Endothelial cell of umbilical vein (primary cell): Measurements from ENCODE around the gene RNF145. TPM values are rescaled to one million over a fixed set of nuclear protein-coding genes. Genes with fewer than 3 reads are reported as not detected.

Experiments
- BruUV-seq: library from RNA; stranded (reverse); fragments of 400-500 nt; replicated peaks from 2 replicates; lab custom pipeline; 2021; lab: Mats Ljungman, UMichigan
- CTCF ChIA-PET: fragments of 300-600, 350-600 bp; sonication (Branson Sonifier 250); formaldehyde crosslinking; loops from one replicate; lab custom pipeline; 2021; ENCODE audit warnings: antibody characterized with exemption, inconsistent platforms; lab: Charles Lee
- POLR2A ChIA-PET: fragments of 300-600, 350-600 bp; sonication (Branson Sonifier 250); formaldehyde crosslinking; loops from one replicate; lab custom pipeline; 2021; ENCODE audit warnings: antibody characterized with exemption, inconsistent platforms; lab: Charles Lee
- DNase-seq: peaks from one replicate; pipeline ENCODE4 v3.0.0-alpha.2; 2011; ENCODE audit warnings: low read depth, low spot score
- FAIRE-seq: peaks from 2 replicates; lab custom pipeline; 2011; peaks lifted over from hg19 to GRCh38; lab: Jason Lieb, UNC
- H2AFZ ChIP-seq: 2 replicates; pipeline ENCODE4 v1.6.0; 2012; ENCODE audit warnings: low read depth, low read length, control low read depth, inconsistent platforms
- H3K27ac ChIP-seq: 2 replicates; pipeline ENCODE4 v1.5.1; 2011; ENCODE audit warnings: low read depth, mild to moderate bottlenecking, control low read depth, low read length, moderate library complexity; ENCODE audit not compliant: insufficient read depth
- H3K27me3 ChIP-seq, 2 experiments: 2 replicates each; pipeline versions ENCODE4 v1.6.0 to v1.6.1; 2011; ENCODE audit warnings: low read length in 2 of 2, mixed read lengths in 1 of 2; ENCODE audit not compliant: control insufficient read depth in 2 of 2, insufficient read depth in 2 of 2
- H3K36me3 ChIP-seq, 2 experiments: 2 replicates in 1 of 2; 3 replicates in 1 of 2; pipeline ENCODE4 v1.5.1; 2011; ENCODE audit warnings: low read length in 2 of 2, mild to moderate bottlenecking in 1 of 2, moderate library complexity in 1 of 2; ENCODE audit not compliant: control insufficient read depth in 2 of 2, insufficient read depth in 2 of 2; ENCODE audit errors: extremely low read depth in 1 of 2
- H3K4me1 ChIP-seq: 3 replicates; pipeline ENCODE4 v1.5.1; 2011; ENCODE audit warnings: mild to moderate bottlenecking, low read length; ENCODE audit not compliant: control insufficient read depth, insufficient read depth; ENCODE audit errors: extremely low read depth
- H3K4me2 ChIP-seq: 2 replicates; pipeline ENCODE4 v1.6.1; 2011; ENCODE audit warnings: low read length, control low read depth, mixed read lengths; ENCODE audit not compliant: insufficient read depth
- H3K4me3 ChIP-seq, 3 experiments: fragments of 200-600 bp in 1 of 3; sonication (generic), shearing (Covaris generic) in 1 of 3; replicated peaks in 1 of 3; 2 replicates each; pipeline ENCODE4 v1.5.1; 2011 to 2016; ENCODE audit warnings: control low read depth in 3 of 3, low read length in 3 of 3, mild to moderate bottlenecking in 2 of 3, inconsistent platforms in 1 of 3, low read depth in 1 of 3, moderate library complexity in 1 of 3; ENCODE audit not compliant: insufficient read depth in 1 of 3
- H3K79me2 ChIP-seq: 2 replicates; pipeline ENCODE4 v1.6.0; 2012; ENCODE audit warnings: low read length, inconsistent platforms; ENCODE audit not compliant: control insufficient read depth, insufficient read depth
- H3K9ac ChIP-seq: replicated peaks from 2 replicates; pipeline ENCODE3; 2011; ENCODE audit warnings: low read length, control low read depth; ENCODE audit not compliant: insufficient read depth; ENCODE audit errors: extremely low read depth
- H3K9me1 ChIP-seq: replicated peaks from 3 replicates; pipeline ENCODE4 v1.6.0; 2011; ENCODE audit warnings: mild to moderate bottlenecking, low read length; ENCODE audit not compliant: control insufficient read depth, insufficient read depth; ENCODE audit errors: extremely low read depth
- H3K9me3 ChIP-seq: replicated peaks from 2 replicates; pipeline ENCODE4 v1.5.1; 2012; ENCODE audit warnings: low read length, inconsistent platforms; ENCODE audit not compliant: control insufficient read depth, insufficient read depth
- H4K20me1 ChIP-seq: replicated peaks from 2 replicates; pipeline ENCODE3; 2011; ENCODE audit warnings: mild to moderate bottlenecking, low read length; ENCODE audit not compliant: control insufficient read depth, insufficient read depth; ENCODE audit errors: extremely low read depth
- CTCF ChIP-seq, 2 donors: IDR thresholded peaks; 1 replicate in 1 of 2; 2 replicates in 1 of 2; pipeline ENCODE4 v1.5.1; 2011; ENCODE audit warnings: low read length in 2 of 2, mild to moderate bottlenecking in 2 of 2, moderate library complexity in 2 of 2, control low read depth in 1 of 2, inconsistent platforms in 1 of 2, low read depth in 1 of 2; ENCODE audit not compliant: insufficient read depth in 1 of 2; ENCODE audit errors: extremely low read depth in 1 of 2
- EZH2 ChIP-seq: IDR thresholded peaks from 2 replicates; pipeline ENCODE4 v1.6.1; 2012; ENCODE audit warnings: borderline replicate concordance, low read depth, mild to moderate bottlenecking, moderate library complexity, low read length, inconsistent platforms; ENCODE audit not compliant: severe bottlenecking
- FOS ChIP-seq: IDR thresholded peaks from 2 replicates; pipeline ENCODE4 v1.6.1; 2011; ENCODE audit warnings: mild to moderate bottlenecking, low read length, moderate library complexity, borderline replicate concordance; ENCODE audit not compliant: insufficient read depth
- GATA2 ChIP-seq: IDR thresholded peaks from 2 replicates; pipeline ENCODE4 v1.7.0; 2011; ENCODE audit warnings: low read depth, mild to moderate bottlenecking, moderate library complexity, mixed read lengths, low read length; ENCODE audit not compliant: insufficient read length, insufficient read depth
- JUN ChIP-seq: IDR thresholded peaks from 2 replicates; pipeline ENCODE4 v1.6.1; 2011; ENCODE audit warnings: borderline replicate concordance, low read depth; ENCODE audit not compliant: insufficient read length, insufficient read depth
- MAX ChIP-seq: IDR thresholded peaks from 2 replicates; pipeline ENCODE4 v1.6.1; 2011; ENCODE audit not compliant: insufficient read depth, insufficient read length
- MYC ChIP-seq: IDR thresholded peaks from one replicate; pipeline ENCODE4 v1.6.1; 2011; ENCODE audit warnings: mild to moderate bottlenecking, low read depth, low read length
- POLR2A ChIP-seq: IDR thresholded peaks from 2 replicates; pipeline ENCODE4 v1.6.1; 2012; ENCODE audit warnings: low read depth, mild to moderate bottlenecking, control low read depth, low read length
- POLR2AphosphoS5 ChIP-seq: IDR thresholded peaks from 2 replicates; pipeline ENCODE4 v1.6.1; 2012; ENCODE audit warnings: low read depth, mild to moderate bottlenecking, control low read depth, low read length, moderate library complexity; ENCODE audit not compliant: insufficient read depth
- dilution Hi-C: fragments of 300-500 bp; cut with MboI; formaldehyde crosslinking; loops from one replicate; pipeline ENCODE4 v1.15.0; 2019; ENCODE audit warnings: low sequenced_read_pairs; ENCODE audit not compliant: extremely low pct_ligation_motif_present
- intact Hi-C: fragments of 100-400 bp; cut with micrococcal nuclease; formaldehyde crosslinking; loops from one replicate; pipeline ENCODE4 v1.10.0; 2022
- polyA plus RNA-seq, 4 experiments: library from polyadenylated mRNA; depleted of rRNA in 3 of 4; stranded (reverse) in 3 of 4; unstranded in 1 of 4; fragments of >200 nt; gene quantifications; 2 replicates each; pipeline versions ENCODE4 v1.2.1 to v1.2.3, GENCODE V29; 2011 to 2012; ENCODE audit warnings: missing spikeins in 1 of 4
- total RNA-seq: library from RNA; stranded (reverse); gene quantifications from 2 replicates; pipeline ENCODE4 v1.2.3, GENCODE V29; 2021

RNF145 gene
- total and polyA plus RNA-seq, 2 donors (not counting 3 experiments of a cell fraction or from before 2014, with no cell fraction given): 39.4 to 62.3 TPM

GRCh38 chr5:159226451-159226850 is 17.1 kb upstream of the RNF145 start:
- Histone ChIP-seq H4K20me1 (no peaks in the 10 kb centered on the region), H3K27me3 (peaks cover 4 to 6% of the 10 kb centered on the region in 2 experiments), H3K36me3 (no peaks in the 10 kb centered on the region), H3K4me1 (no peaks in the 10 kb centered on the region), H3K9me1 (no peaks in the 10 kb centered on the region), H3K9ac (no peak overlapping the region), H3K79me2 (no peaks in the 10 kb centered on the region), H2AFZ (no peak overlapping the region), H3K4me2 (no peak overlapping the region), H3K4me3 (no peak overlapping the region), H3K27ac (no peak overlapping the region), H3K9me3 (no peaks in the 10 kb centered on the region)
- FAIRE-seq: no peak
- BruUV-seq: no TSS peak
- DNase-seq: no peak
- no peak for TF ChIP-seq EZH2
- TF ChIP-seq JUN: no peak
- TF ChIP-seq CTCF (IDR thresholded peaks at IDR 0.05; ENCODE audit: extremely low read depth in 1 of 2, insufficient read depth in 1 of 2, low read depth in 1 of 2, low read length in 2 of 2): no peak
- TF ChIP-seq MAX: no peak
- no peak for TF ChIP-seq FOS
- TF ChIP-seq MYC: no peak
- no peak for TF ChIP-seq POLR2AphosphoS5
- no peak for TF ChIP-seq POLR2A
- TF ChIP-seq GATA2: no peak
- ChIA-PET POLR2A (no interaction called here), CTCF (interaction anchor here (1.6 kb wide), 1 partner anchor 12 kb away, joined by 4 read pairs; no protein-coding TSS in a partner anchor)
- dilution Hi-C loops: no loop called here
- intact Hi-C loops: no loop called here
